Astrocyte of the spinal cord (primary cell): Measurements from ENCODE around the gene SPAG6.

Experiments
- DNase-seq: peaks from one replicate; pipeline ENCODE4 v3.0.0; 2011; ENCODE audit warnings: low read depth, low spot score
- H3K4me3 ChIP-seq: 2 replicates; pipeline ENCODE4 v1.5.1; 2011; ENCODE audit warnings: low read depth, mild to moderate bottlenecking, low read length, moderate library complexity
- CTCF ChIP-seq: IDR thresholded peaks from 2 replicates; pipeline ENCODE4 v1.5.1; 2012; ENCODE audit warnings: low read depth, mild to moderate bottlenecking, low read length, inconsistent platforms
- in situ Hi-C: cut with HindIII; loops from 2 replicates; pipeline ENCODE4 v1.10.0; 2017; ENCODE audit warnings: low sequenced_read_pairs

Gene SPAG6

DNA sequence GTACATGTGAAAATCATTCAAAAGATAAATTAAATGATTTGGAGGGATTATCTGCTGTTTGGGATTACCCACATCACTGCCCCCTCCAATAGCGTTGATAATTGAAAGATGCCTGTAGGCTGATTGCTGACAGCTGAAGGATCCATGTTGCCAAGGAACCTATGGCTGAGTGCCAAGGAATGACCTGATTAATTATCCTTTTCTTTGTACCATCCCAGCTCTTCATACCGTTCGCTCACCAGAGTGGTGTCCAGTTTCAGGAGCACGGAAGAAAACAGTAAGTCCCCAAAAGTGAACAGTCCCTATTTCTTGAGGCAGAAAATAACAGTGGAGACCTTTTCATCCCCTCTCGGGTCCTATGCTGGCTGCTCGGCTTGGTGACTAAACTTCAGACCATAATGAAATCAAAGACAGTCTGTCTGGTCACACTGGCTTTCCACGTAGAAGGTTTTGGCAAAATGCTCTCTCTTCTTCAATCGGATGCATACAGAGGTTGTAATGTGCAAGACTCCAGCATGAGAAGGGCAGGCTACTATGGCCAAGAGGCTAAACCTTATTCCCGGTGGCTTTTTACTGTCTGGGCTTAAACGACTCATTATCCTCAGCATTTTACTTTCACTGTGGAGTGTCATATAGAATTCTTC, 108.8 kb downstream of the SPAG6 start:
- in situ Hi-C loops = no loop called here
- H3K4me3 ChIP-seq = no peak overlapping the region
- DNase-seq = no peak
- TF ChIP-seq CTCF = no peak

DNA sequence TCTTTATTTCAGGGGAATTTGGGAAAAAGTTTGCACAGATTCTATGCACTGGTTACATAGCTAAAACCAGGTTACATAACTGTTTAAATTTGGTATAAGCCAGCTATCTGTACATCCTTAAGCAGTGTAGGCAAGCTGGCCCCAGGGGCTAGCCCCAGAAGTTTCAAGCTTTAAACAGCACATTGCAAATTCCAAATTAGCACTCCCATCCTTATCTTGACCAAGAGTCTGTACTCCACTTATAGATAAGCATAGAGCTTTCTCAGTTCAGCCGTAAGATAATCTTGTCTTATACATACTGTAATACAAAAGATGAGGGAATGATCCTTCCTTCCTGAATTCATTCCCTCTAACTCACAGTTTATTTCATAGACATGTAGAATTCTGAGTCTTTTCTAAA, 109.3 kb downstream of the SPAG6 start:
- in situ Hi-C loops = no loop called here
- H3K4me3 ChIP-seq = no peak overlapping the region
- no peak for TF ChIP-seq CTCF
- no peak for DNase-seq

DNA sequence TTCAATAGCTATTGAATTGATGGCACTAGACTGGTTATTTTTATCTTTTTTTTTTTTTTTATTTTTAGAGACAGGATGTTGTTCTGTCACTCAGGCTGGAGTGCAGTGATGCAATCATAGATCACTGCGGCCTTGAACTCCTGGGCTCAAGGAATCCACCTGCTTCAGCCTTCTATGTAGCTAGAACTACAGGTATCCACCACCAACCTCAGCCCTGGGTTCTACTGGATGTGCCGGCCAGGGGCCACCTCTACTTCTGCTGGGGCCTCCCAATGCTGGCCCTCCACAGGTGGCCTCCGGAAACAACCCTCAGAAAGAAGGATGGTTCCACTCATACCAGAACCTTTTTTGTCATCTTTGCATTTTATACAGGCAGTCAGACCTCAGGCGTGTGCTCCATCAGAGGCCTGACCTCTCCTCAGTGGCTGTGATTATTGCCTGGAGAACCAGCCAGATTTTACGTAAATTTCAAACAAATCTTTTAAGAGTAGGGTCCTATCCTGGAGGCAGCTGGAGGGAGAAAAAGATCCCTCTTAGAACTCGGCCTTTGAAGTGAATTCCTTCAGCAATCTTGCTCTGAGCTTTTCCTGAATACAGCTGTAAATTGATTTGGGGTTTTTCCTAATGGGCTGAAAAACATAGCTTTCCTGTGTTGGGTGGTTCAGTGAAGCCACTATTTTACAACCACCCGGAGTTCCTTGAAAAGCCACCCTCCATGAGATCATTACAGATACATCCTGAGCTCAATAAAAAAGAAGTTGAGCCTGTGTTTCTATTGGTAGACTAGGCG, 110.0 kb downstream of the SPAG6 start:
- H3K4me3 ChIP-seq = no peak overlapping the region
- in situ Hi-C loops = no loop called here
- DNase-seq = no peak
- TF ChIP-seq CTCF = no peak

- in situ Hi-C loops = no loop called here
- no peak for TF ChIP-seq CTCF
These were observed 111.2 kb downstream of the SPAG6 start for GRCh38 chr10:22456486-22456885.

DNA sequence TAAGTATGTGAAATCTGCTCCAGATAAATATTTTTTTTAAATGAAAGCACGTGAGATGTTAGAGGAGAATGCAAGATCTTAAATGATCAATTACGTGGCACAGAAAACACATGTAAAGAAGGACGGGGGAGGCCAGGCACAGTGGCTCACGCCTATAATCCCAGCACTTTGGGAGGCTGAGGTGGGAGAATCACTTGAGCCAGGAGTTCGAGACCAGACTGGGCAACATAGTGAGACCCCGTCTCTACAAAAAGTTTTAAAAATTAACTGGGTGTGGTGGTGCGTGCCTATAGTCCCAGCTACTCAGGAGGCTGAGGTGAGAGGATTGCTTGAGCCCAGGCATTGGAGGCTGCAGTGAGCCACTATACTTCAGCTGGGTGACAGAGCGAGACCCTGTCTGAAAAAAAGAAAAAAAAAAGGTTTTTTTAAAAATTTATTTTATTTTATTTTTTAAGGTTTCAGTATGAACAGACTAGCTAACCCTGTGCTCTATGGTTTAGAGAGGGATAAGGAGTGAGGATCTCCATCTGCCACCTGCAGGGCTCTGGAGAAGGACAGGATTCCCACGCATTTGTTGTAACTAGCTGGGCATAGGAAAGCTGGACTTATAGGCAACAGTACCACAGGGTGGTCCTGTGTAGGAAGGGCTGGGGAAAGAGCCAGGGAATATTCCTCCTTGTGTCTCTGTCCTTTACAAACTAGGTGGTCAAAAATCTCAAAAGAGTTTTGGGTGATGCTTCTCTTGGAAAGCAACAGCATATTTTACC, 113.2 kb downstream of the SPAG6 start:
- no peak for DNase-seq
- in situ Hi-C loops = no loop called here
- H3K4me3 ChIP-seq = no peak overlapping the region
- no peak for TF ChIP-seq CTCF

More at GRCh38 chr10:22456486-22456885, 111.2 kb downstream of the SPAG6 start:
- H3K4me3 ChIP-seq = no peak overlapping the region
- DNase-seq = no peak

DNA sequence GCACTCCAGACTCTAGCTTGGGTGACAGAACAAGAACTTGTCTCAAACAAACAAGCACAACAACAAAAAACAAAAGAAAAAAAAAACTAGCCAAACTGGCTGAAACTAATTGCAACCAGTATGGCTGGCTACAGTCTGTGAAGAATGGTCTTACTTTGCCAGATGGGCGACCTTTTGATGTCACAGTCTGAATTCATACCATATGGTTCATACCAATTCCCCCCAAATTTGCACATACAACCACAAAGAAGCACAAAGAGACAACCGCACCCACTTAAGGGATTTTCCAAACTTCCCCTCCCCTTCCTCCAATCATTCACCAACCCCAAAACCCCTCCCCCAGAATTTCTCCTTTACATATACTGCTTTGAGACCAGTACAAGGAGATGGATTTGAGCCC, 114.2 kb downstream of the SPAG6 start:
- no peak for DNase-seq
- in situ Hi-C loops = no loop called here
- no peak overlapping the region for H3K4me3 ChIP-seq
- no peak for TF ChIP-seq CTCF
